Head of caudate nucleus (tissue), 42 donors: ENCODE results near the gene ADCY9.

ENCODE experiments used
- DNase-seq, 42 donors: peaks; one replicate each; pipeline versions ENCODE4 v3.0.0 to v3.0.0-alpha.2; 2020 to 2021; ENCODE audit warnings: mixed read lengths in 7 of 42
- intact Hi-C: fragments of 100-400 bp; cut with DNase I; formaldehyde crosslinking; loops from one replicate; pipeline ENCODE4 v1.15.0; 2022

ADCY9 gene

GRCh38 chr16:4131621-4132020 is 15.4 kb upstream of the ADCY9 start:
- intact Hi-C loops: no loop called here
- DNase-seq: no peak

GRCh38 chr16:4124535-4125294 is 8.5 kb upstream of the ADCY9 start:
- intact Hi-C loops: no loop called here

GRCh38 chr16:4123616-4124300 is 7.5 kb upstream of the ADCY9 start:
- DNase-seq: no peak
- intact Hi-C loops: no loop called here

More at GRCh38 chr16:4124535-4125294, 8.5 kb upstream of the ADCY9 start:
- no peak for DNase-seq

GRCh38 chr16:4120176-4120575 is 3.9 kb upstream of the ADCY9 start:
- intact Hi-C loops: no loop called here
- DNase-seq: no peak

- intact Hi-C loops: loop anchor here (5.0 to 10.0 kb wide), 3 partner anchors 62 to 135 kb away; no protein-coding TSS in a partner anchor
- DNase-seq: no peak
These were observed 972 bp upstream of the ADCY9 start for GRCh38 chr16:4117250-4117578.

- intact Hi-C loops: loop anchor here (5.0 to 10.0 kb wide), 3 partner anchors 61 to 136 kb away; no protein-coding TSS in a partner anchor
These were observed 308 bp downstream of the ADCY9 start for GRCh38 chr16:4115949-4116318.

GRCh38 chr16:4115209-4115948 is 863 bp downstream of the ADCY9 start:
- intact Hi-C loops: loop anchor here (5.0 to 10.0 kb wide), 3 partner anchors 61 to 137 kb away; no protein-coding TSS in a partner anchor
- peak in 40 of 42 donors; percentile 14 to 83 (median 62) for DNase-seq

More at GRCh38 chr16:4115949-4116318, 308 bp downstream of the ADCY9 start:
- DNase-seq: no peak

- intact Hi-C loops: loop anchor here (5.0 to 10.0 kb wide), 3 partner anchors 60 to 138 kb away; no protein-coding TSS in a partner anchor
- peak in 14 of 42 donors; percentile 8 to 52 (median 24) for DNase-seq
These were observed 1.7 kb downstream of the ADCY9 start for GRCh38 chr16:4114257-4115208.

- DNase-seq: no peak
- intact Hi-C loops: loop anchor here (10.0 kb wide), 1 partner anchor 59 kb away; no protein-coding TSS in a partner anchor
These were observed 2.6 kb downstream of the ADCY9 start for GRCh38 chr16:4113358-4114256.

- intact Hi-C loops: loop anchor here (10.0 kb wide), 1 partner anchor 57 kb away; no protein-coding TSS in a partner anchor
These were observed 4.2 kb downstream of the ADCY9 start for GRCh38 chr16:4111748-4112696.

GRCh38 chr16:4110680-4111079 is 5.6 kb downstream of the ADCY9 start:
- intact Hi-C loops: loop anchor here (10.0 kb wide), 1 partner anchor 56 kb away; no protein-coding TSS in a partner anchor

More at GRCh38 chr16:4111748-4112696, 4.2 kb downstream of the ADCY9 start:
- no peak for DNase-seq

GRCh38 chr16:4110065-4110464 is 6.2 kb downstream of the ADCY9 start:
- intact Hi-C loops: loop anchor here (10.0 kb wide), 1 partner anchor 55 kb away; no protein-coding TSS in a partner anchor
- DNase-seq: no peak

More at GRCh38 chr16:4110680-4111079, 5.6 kb downstream of the ADCY9 start:
- peak in 25 of 42 donors; percentile 25 to 69 (median 47) for DNase-seq

- intact Hi-C loops: no loop called here
- no peak for DNase-seq
These were observed 6.9 kb downstream of the ADCY9 start for GRCh38 chr16:4109250-4109736.

GRCh38 chr16:4106516-4106915 is 9.7 kb downstream of the ADCY9 start:
- intact Hi-C loops: no loop called here
- DNase-seq: no peak

- peak in 7 of 42 donors; percentile 32 to 59 (median 47) for DNase-seq
- intact Hi-C loops: no loop called here
These were observed 10.4 kb downstream of the ADCY9 start for GRCh38 chr16:4105848-4106247.

GRCh38 chr16:4103745-4104144 is 12.5 kb downstream of the ADCY9 start:
- DNase-seq: peak in 19 of 42 donors; percentile 12 to 76 (median 38)
- intact Hi-C loops: no loop called here
